GM12865 (cell line): Measurements from ENCODE around the gene CBX6.

ENCODE experiments used
- DNase-seq: peaks from one replicate; pipeline ENCODE4 v3.0.0; 2010; ENCODE audit warnings: low read depth
- H3K4me3 ChIP-seq: 2 replicates; pipeline ENCODE4 v1.5.1; 2011; ENCODE audit warnings: mild to moderate bottlenecking, low read depth, low read length, control low read depth
- CTCF ChIP-seq: IDR thresholded peaks from 2 replicates; pipeline ENCODE4 v1.5.1; 2011; ENCODE audit warnings: low read length, control low read depth, low read depth, inconsistent platforms; ENCODE audit not compliant: insufficient read depth; ENCODE audit errors: missing control alignments

The CBX6 gene

GRCh38 chr22:38840129-38840528 lies 31.9 kb downstream of the CBX6 start:
- no peak for TF ChIP-seq CTCF
- no peak overlapping the region for H3K4me3 ChIP-seq
- no peak for DNase-seq

- TF ChIP-seq CTCF, result no peak
- DNase-seq, result no peak
- no peak overlapping the region for H3K4me3 ChIP-seq
Observed at GRCh38 chr22:38839686-38840085, 32.3 kb downstream of the CBX6 start.

GRCh38 chr22:38837414-38837928 lies 34.5 kb downstream of the CBX6 start:
- DNase-seq, result no peak

GRCh38 chr22:38835888-38836301 lies 36.1 kb downstream of the CBX6 start:
- no peak overlapping the region for H3K4me3 ChIP-seq
- no peak for DNase-seq
- no peak for TF ChIP-seq CTCF

More at GRCh38 chr22:38837414-38837928, 34.5 kb downstream of the CBX6 start:
- TF ChIP-seq CTCF, result no peak
- H3K4me3 ChIP-seq, result no peak overlapping the region

GRCh38 chr22:38834991-38835390 lies 37.0 kb downstream of the CBX6 start:
- no peak overlapping the region for H3K4me3 ChIP-seq
- DNase-seq, result no peak
- TF ChIP-seq CTCF, result no peak

GRCh38 chr22:38834215-38834953 lies 37.6 kb downstream of the CBX6 start:
- no peak for TF ChIP-seq CTCF
- no peak overlapping the region for H3K4me3 ChIP-seq
- no peak for DNase-seq

GRCh38 chr22:38833061-38833460 lies 39.0 kb downstream of the CBX6 start:
- DNase-seq, result no peak
- no peak for TF ChIP-seq CTCF
- no peak overlapping the region for H3K4me3 ChIP-seq
